PFSK-1 (cell line): ENCODE results near the gene VANGL1.

Source experiments
- FOXP2 ChIP-seq: optimal IDR thresholded peaks from 2 replicates; pipeline ENCODE3; 2011; ENCODE audit warnings: borderline replicate concordance, control low read depth, inconsistent platforms; ENCODE audit not compliant: insufficient read depth; ENCODE audit errors: extremely low read length, extremely low read depth
- POLR2AphosphoS5 ChIP-seq: IDR thresholded peaks from 2 replicates; pipeline ENCODE4 v1.6.1; 2012; ENCODE audit warnings: low read depth, mild to moderate bottlenecking, control low read depth, low read length, moderate library complexity
- REST ChIP-seq, 2 experiments: IDR thresholded peaks; 2 replicates each; pipeline versions ENCODE4 v1.6.1 to v1.8.0; 2011 to 2012; ENCODE audit warnings: low read depth in 2 of 2, low read length in 2 of 2, control low read depth in 1 of 2, inconsistent platforms in 1 of 2, mild to moderate bottlenecking in 1 of 2, moderate library complexity in 1 of 2; ENCODE audit not compliant: insufficient read depth in 1 of 2
- SIN3A ChIP-seq: IDR thresholded peaks from 2 replicates; pipeline ENCODE4 v1.6.1; 2012; ENCODE audit warnings: mild to moderate bottlenecking, low read length, moderate library complexity, borderline replicate concordance; ENCODE audit not compliant: insufficient read depth
- TAF1 ChIP-seq: IDR thresholded peaks from 2 replicates; pipeline ENCODE4 v1.6.1; 2012; ENCODE audit warnings: low read length, control low read depth, borderline replicate concordance; ENCODE audit not compliant: insufficient read depth

Gene VANGL1

GRCh38 chr1:115666206-115666605 is 24.4 kb downstream of the VANGL1 start:
- TF ChIP-seq SIN3A (no peak), FOXP2 (no peak), POLR2AphosphoS5 (no peak), REST (IDR thresholded peaks at IDR 0.05; ENCODE audit: insufficient read depth in 1 of 2, low read depth in 2 of 2, low read length in 2 of 2) (no peak), TAF1 (no peak)

GRCh38 chr1:115666702-115667101 is 24.9 kb downstream of the VANGL1 start:
- TF ChIP-seq POLR2AphosphoS5 (no peak), TAF1 (no peak), FOXP2 (no peak), REST (IDR thresholded peaks at IDR 0.05; ENCODE audit: insufficient read depth in 1 of 2, low read depth in 2 of 2, low read length in 2 of 2) (no peak), SIN3A (no peak)

- TF ChIP-seq TAF1 (no peak), FOXP2 (no peak), POLR2AphosphoS5 (no peak), REST (IDR thresholded peaks at IDR 0.05; ENCODE audit: insufficient read depth in 1 of 2, low read depth in 2 of 2, low read length in 2 of 2) (no peak), SIN3A (no peak)
These were observed 26.8 kb downstream of the VANGL1 start for GRCh38 chr1:115668579-115668978.

GRCh38 chr1:115669002-115669673 is 27.4 kb downstream of the VANGL1 start:
- TF ChIP-seq REST (IDR thresholded peaks at IDR 0.05; ENCODE audit: insufficient read depth in 1 of 2, low read depth in 2 of 2, low read length in 2 of 2) (no peak), POLR2AphosphoS5 (no peak), FOXP2 (no peak), TAF1 (no peak), SIN3A (no peak)
